K562 (cell line): Measurements from ENCODE around the gene WDR90. TPM values are rescaled to one million over a fixed set of nuclear protein-coding genes. Genes with fewer than 3 reads are reported as not detected.

Experiments used
- ATAC-seq: fragments of 200-7000 bp; cut with Tn5 transposase; 3 replicates; pipeline ENCODE4 v1.9.1; 2020; ENCODE audit warnings: moderate library complexity
- BruUV-seq: library from RNA; stranded (reverse); fragments of 400-500 nt; replicated peaks from 2 replicates; lab custom pipeline; 2021; lab: Mats Ljungman, UMichigan
- CTCF ChIA-PET: fragments of 300-600 bp; formaldehyde crosslinking; extraction: SDS; loops from one replicate; lab custom pipeline; 2021; ENCODE audit warnings: low intra/inter-chr PET ratio; lab: Yijun Ruan, JAX
- POLR2A ChIA-PET: fragments of 300-600, 350-650 bp; sonication (Branson Sonifier 250); formaldehyde crosslinking; extraction: SDS; loops from one replicate; lab custom pipeline; 2021; ENCODE audit warnings: antibody characterized with exemption, inconsistent platforms; lab: Yijun Ruan, JAX
- DNase-seq, 4 experiments: peaks; one replicate each; pipeline versions ENCODE4 v3.0.0 to v3.0.0-alpha.2; 2011 to 2018; ENCODE audit warnings: low spot score in 3 of 4, mixed read lengths in 3 of 4; ENCODE audit errors: extremely low read depth in 1 of 4
- FAIRE-seq: peaks from 2 replicates; lab custom pipeline; 2011; peaks lifted over from hg19 to GRCh38; lab: Jason Lieb, UNC
- H2AFZ ChIP-seq: 2 replicates; pipeline ENCODE4 v1.6.0; 2011; ENCODE audit warnings: low read depth, low read length, control low read depth, inconsistent platforms
- H3K27ac ChIP-seq: fragments of 200-600 bp; 3 replicates; pipeline ENCODE4 v1.8.0; 2011; ENCODE audit warnings: low read depth, mild to moderate bottlenecking, control low read depth, inconsistent platforms, low read length, moderate library complexity, mixed read lengths; ENCODE audit errors: extremely low read depth
- H3K27me3 ChIP-seq, 2 experiments: fragments of 300-600 bp in 1 of 2; 2 replicates in 1 of 2; 3 replicates in 1 of 2; pipeline versions ENCODE4 v1.6.0 to v1.8.0; 2011; ENCODE audit warnings: inconsistent platforms in 2 of 2, low read length in 2 of 2, mild to moderate bottlenecking in 1 of 2, mixed read lengths in 1 of 2, moderate library complexity in 1 of 2; ENCODE audit not compliant: control insufficient read depth in 2 of 2, insufficient read depth in 2 of 2
- H3K36me3 ChIP-seq: fragments of 300-600 bp; 3 replicates; pipeline ENCODE4 v1.8.0; 2011; ENCODE audit warnings: mild to moderate bottlenecking, low read length, inconsistent platforms; ENCODE audit not compliant: control insufficient read depth, insufficient read depth
- H3K4me1 ChIP-seq, 2 experiments: fragments of 200-600 bp in 1 of 2; replicated peaks in 1 of 2; 2 replicates in 1 of 2; 3 replicates in 1 of 2; pipeline versions ENCODE4 v1.5.1 to v1.8.0; 2011; ENCODE audit warnings: inconsistent platforms in 2 of 2, low read length in 2 of 2, mild to moderate bottlenecking in 1 of 2, mixed read lengths in 1 of 2, moderate library complexity in 1 of 2; ENCODE audit not compliant: control insufficient read depth in 2 of 2, insufficient read depth in 2 of 2
- H3K4me2 ChIP-seq: 2 replicates; pipeline ENCODE4 v1.6.1; 2011; ENCODE audit warnings: low read length, control low read depth, inconsistent platforms, mixed read lengths; ENCODE audit not compliant: insufficient read depth
- H3K4me3 ChIP-seq: fragments of 200-600 bp; sonication (generic), shearing (Covaris generic); 2 replicates; pipeline ENCODE4 v1.5.1; 2016; ENCODE audit warnings: control low read depth, inconsistent platforms
- H3K79me2 ChIP-seq: fragments of 200-600 bp; 3 replicates; pipeline ENCODE4 v1.8.0; 2011; ENCODE audit warnings: low read length, inconsistent platforms; ENCODE audit not compliant: control insufficient read depth, insufficient read depth
- H3K9ac ChIP-seq, 2 experiments: 2 replicates each; pipeline versions ENCODE4 v1.6.0 to v1.6.1; 2011; ENCODE audit warnings: low read depth in 2 of 2, low read length in 2 of 2, control low read depth in 1 of 2, inconsistent platforms in 1 of 2, mild to moderate bottlenecking in 1 of 2, mixed read lengths in 1 of 2; ENCODE audit not compliant: insufficient read depth in 1 of 2
- H3K9me1 ChIP-seq: one replicate; pipeline ENCODE4 v1.6.0; 2011; ENCODE audit warnings: inconsistent platforms, mild to moderate bottlenecking, low read length, moderate library complexity; ENCODE audit not compliant: control insufficient read depth, insufficient read depth
- H3K9me3 ChIP-seq: replicated peaks from 2 replicates; pipeline ENCODE4 v1.5.1; 2011; ENCODE audit warnings: low read depth, low read length, inconsistent platforms; ENCODE audit not compliant: control insufficient read depth, insufficient read depth
- H4K20me1 ChIP-seq: replicated peaks from 2 replicates; pipeline ENCODE4 v1.6.1; 2011; ENCODE audit warnings: low read length, inconsistent platforms, mixed read lengths; ENCODE audit not compliant: control insufficient read depth, insufficient read depth
- DDX20 ChIP-seq: fragments of 450-650 bp; IDR thresholded peaks from 2 replicates; pipeline ENCODE4 v1.6.1; 2016; ENCODE audit warnings: missing genetic modification characterization, low read depth, mild to moderate bottlenecking, missing compliant biosample characterization, moderate library complexity
- HNRNPL ChIP-seq: fragments of 200-400 bp; formaldehyde crosslinking; IDR thresholded peaks from 2 replicates; pipeline ENCODE4 v1.6.1; 2017; ENCODE audit warnings: low read depth, mild to moderate bottlenecking, low read length
- KLF16 ChIP-seq: IDR thresholded peaks from 2 replicates; pipeline ENCODE4 v1.6.1; 2016; ENCODE audit warnings: antibody characterized with exemption
- MED1 ChIP-seq: sonication (generic); formaldehyde crosslinking; IDR thresholded peaks from 2 replicates; pipeline ENCODE4 v1.8.1; 2023; ENCODE audit warnings: missing genetic modification reagents, borderline replicate concordance
- RAD21 ChIP-seq, 2 experiments: fragments of 250-450 bp in 1 of 2; fragments of 450-650 bp in 1 of 2; sonication (Bioruptor Pico) in 1 of 2; formaldehyde crosslinking in 1 of 2; IDR thresholded peaks in 1 of 2; conservative IDR thresholded peaks in 1 of 2; 2 replicates each; pipeline versions ENCODE4 v1.4.0 to v1.8.0; 2020 to 2022; ENCODE audit warnings: mild to moderate bottlenecking in 2 of 2, moderate library complexity in 1 of 2
- SMAD1 ChIP-seq: fragments of 150-350 bp; IDR thresholded peaks from 2 replicates; pipeline ENCODE4 v1.6.1; 2014; ENCODE audit warnings: low read length, low read depth; ENCODE audit not compliant: partially characterized antibody
- SMC3 ChIP-seq: conservative IDR thresholded peaks from 2 replicates; pipeline ENCODE4 v1.6.1; 2011; ENCODE audit warnings: low read depth, low read length, improper control_type of control experiment; ENCODE audit not compliant: insufficient read depth
- TAF1 ChIP-seq: IDR thresholded peaks from 2 replicates; pipeline ENCODE4 v1.6.1; 2011; ENCODE audit warnings: mild to moderate bottlenecking, low read length, moderate library complexity; ENCODE audit not compliant: insufficient read depth, control insufficient read depth, severe bottlenecking; ENCODE audit errors: extremely low read depth
- ZNF354B ChIP-seq: fragments of 250-450 bp; sonication (Bioruptor Pico); IDR thresholded peaks from 2 replicates; pipeline ENCODE4 v1.4.0; 2020
- ZSCAN29 ChIP-seq: fragments of 450-650 bp; IDR thresholded peaks from 2 replicates; pipeline ENCODE4 v1.6.1; 2017
- WGBS: fragments of 100-300 bp; shearing (Covaris generic); methylation state at CpG from one replicate; pipeline ENCODE4 v1.1.6; 2016; ENCODE audit warnings: low coverage, mixed read lengths; ENCODE audit not compliant: insufficient coverage; ENCODE audit errors: missing lambda C conversion rate; 5-methylcytosine and 5-hydroxymethylcytosine counted together
- in situ Hi-C: fragments of 300-500 bp; cut with MboI; formaldehyde crosslinking; loops from 4 replicates; pipeline ENCODE4 v1.15.0; 2018; ENCODE audit warnings: inconsistent platforms, mixed read lengths
- intact Hi-C: fragments of 100-400 bp; cut with micrococcal nuclease; formaldehyde crosslinking; loops from 2 replicates; pipeline ENCODE4 v1.14.2; 2022
- polyA plus RNA-seq, 8 experiments: library from polyadenylated mRNA; depleted of rRNA in 4 of 8; stranded (reverse) in 5 of 8; unstranded in 3 of 8; fragments of >200 nt; fragmentation: Nextera tagmentation in 2 of 8; fragmentation: Illumina TruSeq in 1 of 8; extraction: Ambion mirVana in 2 of 8; extraction: Trizol in 1 of 8; gene quantifications; 2 replicates each; pipeline versions ENCODE4 v1.2.1 to v1.2.3, GENCODE V29; 2011 to 2014; ENCODE audit warnings: inconsistent platforms in 1 of 8, missing spikeins in 1 of 8
- total RNA-seq, 7 experiments: library from RNA; depleted of rRNA in 6 of 7; stranded (reverse); fragments of >200 nt in 6 of 7; fragmentation: Illumina TruSeq in 2 of 7; extraction: Trizol in 2 of 7; gene quantifications; 2 replicates each; pipeline versions ENCODE4 v1.2.1 to v1.2.3, GENCODE V29; 2011 to 2021; ENCODE audit warnings: low replicate concordance in 1 of 7
- TF ChIP-seq, protein P1 (sequence below): fragments of 450-650 bp; IDR thresholded peaks from 2 replicates; pipeline ENCODE4 v1.6.1; 2014; ENCODE audit warnings: low read depth, mild to moderate bottlenecking, moderate library complexity, borderline replicate concordance
- TF ChIP-seq, protein P2 (sequence below): fragments of 250-450 bp; sonication (Bioruptor Pico); IDR thresholded peaks from 2 replicates; pipeline ENCODE4 v1.5.1; 2021; ENCODE audit warnings: mild to moderate bottlenecking
- TF ChIP-seq, protein P3 (sequence below): sonication (generic); formaldehyde crosslinking; IDR thresholded peaks from 2 replicates; pipeline ENCODE4 v1.8.0; 2023; ENCODE audit warnings: mild to moderate bottlenecking, missing genetic modification reagents
- TF ChIP-seq, protein P4 (sequence below): fragments of 250-450 bp; sonication (Bioruptor Pico); IDR thresholded peaks from 2 replicates; pipeline ENCODE4 v1.8.0; 2021; ENCODE audit warnings: moderate library complexity, mild to moderate bottlenecking, inconsistent platforms
- TF ChIP-seq, protein P5 (sequence below): sonication (generic); formaldehyde crosslinking; IDR thresholded peaks from 2 replicates; pipeline ENCODE4 v1.5.0; 2020; ENCODE audit warnings: missing genetic modification reagents

WDR90 gene
- total and polyA plus RNA-seq, 9 of the 15 experiments (the other 6 are each of a cell fraction or from before 2014, with no cell fraction given): 0.44 to 12.6 (median 3.3) TPM

DNA sequence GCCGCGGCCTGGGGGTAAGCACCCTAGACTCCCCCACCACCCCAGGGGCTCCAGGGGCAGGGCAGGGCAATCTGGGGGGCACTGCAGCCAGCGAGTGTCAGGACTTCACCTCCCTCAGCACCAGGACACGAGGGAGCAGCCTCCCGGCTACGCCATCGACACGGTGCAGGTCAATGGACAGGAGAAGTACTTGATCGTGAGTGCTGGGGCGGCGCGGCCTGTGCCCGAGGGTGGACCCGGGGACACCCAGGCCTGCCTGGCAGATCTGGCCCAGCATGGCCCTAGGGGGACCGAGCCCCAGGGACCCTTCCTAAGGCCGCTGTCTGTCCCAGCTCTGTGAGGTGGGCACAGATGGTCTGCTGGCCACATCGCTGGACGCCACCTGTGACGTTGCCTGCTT, 23.2 kb downstream of the WDR90 start:
- H3K79me2 ChIP-seq: peaks cover 28% of the 10 kb centered on the region
- no peaks in the 10 kb centered on the region for H3K27me3 ChIP-seq
- no peak overlapping the region; a peak in 1 of 4 replicates for H3K9ac ChIP-seq
- 98% methylated on average over 7 of the region's 19 CpGs for WGBS
- DNase-seq: no peak
- no peak for FAIRE-seq
- peaks cover 23 to 98% of the 10 kb centered on the region in 2 experiments for H3K4me1 ChIP-seq
- CTCF ChIA-PET: interaction anchor here (0.6 kb wide), 1 partner anchor 93 kb away, joined by 3 read pairs; no protein-coding TSS in a partner anchor
- ATAC-seq: no peak
- H3K4me3 ChIP-seq: no peak overlapping the region
- H4K20me1 ChIP-seq: 0 out of 2 replicates have a peak, but pooled peaks cover 4% of the 10 kb centered on the region
- no peaks in the 10 kb centered on the region for H3K9me1 ChIP-seq
- no peak overlapping the region for H3K4me2 ChIP-seq
- BruUV-seq: no TSS peak
- in situ Hi-C loops: loop anchor here (10.0 kb wide), 1 partner anchor 278 kb away; the partner anchor contains the start of gene NME4
- peaks cover 62% of the 10 kb centered on the region for H3K36me3 ChIP-seq
- H2AFZ ChIP-seq: no peak overlapping the region
- H3K9me3 ChIP-seq: no peaks in the 10 kb centered on the region
- intact Hi-C loops: no loop called here
- POLR2A ChIA-PET: interaction anchor here (0.7 to 1.6 kb wide), 3 partner anchors 10 to 84 kb away, joined by 3 to 5 read pairs (median 4); no protein-coding TSS in a partner anchor
- H3K27ac ChIP-seq: no peak overlapping the region
- TF ChIP-seq TAF1: no peak
- no peak for TF ChIP-seq SMC3
- TF ChIP-seq ZNF354B (CRISPR knock-in tag): no peak
- no peak for TF ChIP-seq SMAD1
- no peak for TF ChIP-seq HNRNPL
- no peak for TF ChIP-seq ZSCAN29
- no peak for TF ChIP-seq MED1
- TF ChIP-seq, protein P1, sequence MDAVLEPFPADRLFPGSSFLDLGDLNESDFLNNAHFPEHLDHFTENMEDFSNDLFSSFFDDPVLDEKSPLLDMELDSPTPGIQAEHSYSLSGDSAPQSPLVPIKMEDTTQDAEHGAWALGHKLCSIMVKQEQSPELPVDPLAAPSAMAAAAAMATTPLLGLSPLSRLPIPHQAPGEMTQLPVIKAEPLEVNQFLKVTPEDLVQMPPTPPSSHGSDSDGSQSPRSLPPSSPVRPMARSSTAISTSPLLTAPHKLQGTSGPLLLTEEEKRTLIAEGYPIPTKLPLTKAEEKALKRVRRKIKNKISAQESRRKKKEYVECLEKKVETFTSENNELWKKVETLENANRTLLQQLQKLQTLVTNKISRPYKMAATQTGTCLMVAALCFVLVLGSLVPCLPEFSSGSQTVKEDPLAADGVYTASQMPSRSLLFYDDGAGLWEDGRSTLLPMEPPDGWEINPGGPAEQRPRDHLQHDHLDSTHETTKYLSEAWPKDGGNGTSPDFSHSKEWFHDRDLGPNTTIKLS: no peak
- TF ChIP-seq KLF16: no peak
- TF ChIP-seq, protein P2, sequence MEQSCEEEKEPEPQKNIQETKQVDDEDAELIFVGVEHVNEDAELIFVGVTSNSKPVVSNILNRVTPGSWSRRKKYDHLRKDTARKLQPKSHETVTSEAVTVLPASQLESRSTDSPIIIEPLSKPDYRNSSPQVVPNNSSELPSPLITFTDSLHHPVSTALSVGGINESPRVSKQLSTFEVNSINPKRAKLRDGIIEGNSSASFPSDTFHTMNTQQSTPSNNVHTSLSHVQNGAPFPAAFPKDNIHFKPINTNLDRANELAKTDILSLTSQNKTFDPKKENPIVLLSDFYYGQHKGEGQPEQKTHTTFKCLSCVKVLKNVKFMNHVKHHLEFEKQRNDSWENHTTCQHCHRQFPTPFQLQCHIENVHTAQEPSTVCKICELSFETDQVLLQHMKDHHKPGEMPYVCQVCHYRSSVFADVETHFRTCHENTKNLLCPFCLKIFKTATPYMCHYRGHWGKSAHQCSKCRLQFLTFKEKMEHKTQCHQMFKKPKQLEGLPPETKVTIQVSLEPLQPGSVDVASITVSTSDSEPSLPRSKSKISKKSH (CRISPR knock-in tag): no peak
- TF ChIP-seq, protein P3, sequence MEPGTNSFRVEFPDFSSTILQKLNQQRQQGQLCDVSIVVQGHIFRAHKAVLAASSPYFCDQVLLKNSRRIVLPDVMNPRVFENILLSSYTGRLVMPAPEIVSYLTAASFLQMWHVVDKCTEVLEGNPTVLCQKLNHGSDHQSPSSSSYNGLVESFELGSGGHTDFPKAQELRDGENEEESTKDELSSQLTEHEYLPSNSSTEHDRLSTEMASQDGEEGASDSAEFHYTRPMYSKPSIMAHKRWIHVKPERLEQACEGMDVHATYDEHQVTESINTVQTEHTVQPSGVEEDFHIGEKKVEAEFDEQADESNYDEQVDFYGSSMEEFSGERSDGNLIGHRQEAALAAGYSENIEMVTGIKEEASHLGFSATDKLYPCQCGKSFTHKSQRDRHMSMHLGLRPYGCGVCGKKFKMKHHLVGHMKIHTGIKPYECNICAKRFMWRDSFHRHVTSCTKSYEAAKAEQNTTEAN (CRISPR knock-in tag): no peak
- no peak for TF ChIP-seq RAD21 (CRISPR knock-in tag; conservative IDR thresholded peaks at IDR 0.05 in 1 of 2, IDR thresholded peaks at IDR 0.05 in 1 of 2)
- TF ChIP-seq, protein P4, sequence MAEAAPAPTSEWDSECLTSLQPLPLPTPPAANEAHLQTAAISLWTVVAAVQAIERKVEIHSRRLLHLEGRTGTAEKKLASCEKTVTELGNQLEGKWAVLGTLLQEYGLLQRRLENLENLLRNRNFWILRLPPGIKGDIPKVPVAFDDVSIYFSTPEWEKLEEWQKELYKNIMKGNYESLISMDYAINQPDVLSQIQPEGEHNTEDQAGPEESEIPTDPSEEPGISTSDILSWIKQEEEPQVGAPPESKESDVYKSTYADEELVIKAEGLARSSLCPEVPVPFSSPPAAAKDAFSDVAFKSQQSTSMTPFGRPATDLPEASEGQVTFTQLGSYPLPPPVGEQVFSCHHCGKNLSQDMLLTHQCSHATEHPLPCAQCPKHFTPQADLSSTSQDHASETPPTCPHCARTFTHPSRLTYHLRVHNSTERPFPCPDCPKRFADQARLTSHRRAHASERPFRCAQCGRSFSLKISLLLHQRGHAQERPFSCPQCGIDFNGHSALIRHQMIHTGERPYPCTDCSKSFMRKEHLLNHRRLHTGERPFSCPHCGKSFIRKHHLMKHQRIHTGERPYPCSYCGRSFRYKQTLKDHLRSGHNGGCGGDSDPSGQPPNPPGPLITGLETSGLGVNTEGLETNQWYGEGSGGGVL: no peak
- TF ChIP-seq, protein P5, sequence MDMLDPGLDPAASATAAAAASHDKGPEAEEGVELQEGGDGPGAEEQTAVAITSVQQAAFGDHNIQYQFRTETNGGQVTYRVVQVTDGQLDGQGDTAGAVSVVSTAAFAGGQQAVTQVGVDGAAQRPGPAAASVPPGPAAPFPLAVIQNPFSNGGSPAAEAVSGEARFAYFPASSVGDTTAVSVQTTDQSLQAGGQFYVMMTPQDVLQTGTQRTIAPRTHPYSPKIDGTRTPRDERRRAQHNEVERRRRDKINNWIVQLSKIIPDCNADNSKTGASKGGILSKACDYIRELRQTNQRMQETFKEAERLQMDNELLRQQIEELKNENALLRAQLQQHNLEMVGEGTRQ: no peak
- no peak for TF ChIP-seq DDX20 (tag)
